Endothelial cell of umbilical vein (primary cell): Measurements from ENCODE around the gene SLC38A6. TPM values are rescaled to one million over a fixed set of nuclear protein-coding genes. Genes with fewer than 3 reads are reported as not detected.

Experiments used
- BruUV-seq: library from RNA; stranded (reverse); fragments of 400-500 nt; replicated peaks from 2 replicates; lab custom pipeline; 2021; lab: Mats Ljungman, UMichigan
- CTCF ChIA-PET: fragments of 300-600, 350-600 bp; sonication (Branson Sonifier 250); formaldehyde crosslinking; loops from one replicate; lab custom pipeline; 2021; ENCODE audit warnings: antibody characterized with exemption, inconsistent platforms; lab: Charles Lee
- POLR2A ChIA-PET: fragments of 300-600, 350-600 bp; sonication (Branson Sonifier 250); formaldehyde crosslinking; loops from one replicate; lab custom pipeline; 2021; ENCODE audit warnings: antibody characterized with exemption, inconsistent platforms; lab: Charles Lee
- DNase-seq: peaks from one replicate; pipeline ENCODE4 v3.0.0-alpha.2; 2011; ENCODE audit warnings: low read depth, low spot score
- FAIRE-seq: peaks from 2 replicates; lab custom pipeline; 2011; peaks lifted over from hg19 to GRCh38; lab: Jason Lieb, UNC
- H2AFZ ChIP-seq: 2 replicates; pipeline ENCODE4 v1.6.0; 2012; ENCODE audit warnings: low read depth, low read length, control low read depth, inconsistent platforms
- H3K27ac ChIP-seq: 2 replicates; pipeline ENCODE4 v1.5.1; 2011; ENCODE audit warnings: low read depth, mild to moderate bottlenecking, control low read depth, low read length, moderate library complexity; ENCODE audit not compliant: insufficient read depth
- H3K27me3 ChIP-seq, 2 experiments: 2 replicates each; pipeline versions ENCODE4 v1.6.0 to v1.6.1; 2011; ENCODE audit warnings: low read length in 2 of 2, mixed read lengths in 1 of 2; ENCODE audit not compliant: control insufficient read depth in 2 of 2, insufficient read depth in 2 of 2
- H3K36me3 ChIP-seq, 2 experiments: 2 replicates in 1 of 2; 3 replicates in 1 of 2; pipeline ENCODE4 v1.5.1; 2011; ENCODE audit warnings: low read length in 2 of 2, mild to moderate bottlenecking in 1 of 2, moderate library complexity in 1 of 2; ENCODE audit not compliant: control insufficient read depth in 2 of 2, insufficient read depth in 2 of 2; ENCODE audit errors: extremely low read depth in 1 of 2
- H3K4me1 ChIP-seq: 3 replicates; pipeline ENCODE4 v1.5.1; 2011; ENCODE audit warnings: mild to moderate bottlenecking, low read length; ENCODE audit not compliant: control insufficient read depth, insufficient read depth; ENCODE audit errors: extremely low read depth
- H3K4me2 ChIP-seq: 2 replicates; pipeline ENCODE4 v1.6.1; 2011; ENCODE audit warnings: low read length, control low read depth, mixed read lengths; ENCODE audit not compliant: insufficient read depth
- H3K4me3 ChIP-seq, 3 experiments: fragments of 200-600 bp in 1 of 3; sonication (generic), shearing (Covaris generic) in 1 of 3; replicated peaks in 1 of 3; 2 replicates each; pipeline ENCODE4 v1.5.1; 2011 to 2016; ENCODE audit warnings: control low read depth in 3 of 3, low read length in 3 of 3, mild to moderate bottlenecking in 2 of 3, inconsistent platforms in 1 of 3, low read depth in 1 of 3, moderate library complexity in 1 of 3; ENCODE audit not compliant: insufficient read depth in 1 of 3
- H3K79me2 ChIP-seq: 2 replicates; pipeline ENCODE4 v1.6.0; 2012; ENCODE audit warnings: low read length, inconsistent platforms; ENCODE audit not compliant: control insufficient read depth, insufficient read depth
- H3K9ac ChIP-seq: replicated peaks from 2 replicates; pipeline ENCODE3; 2011; ENCODE audit warnings: low read length, control low read depth; ENCODE audit not compliant: insufficient read depth; ENCODE audit errors: extremely low read depth
- H3K9me1 ChIP-seq: replicated peaks from 3 replicates; pipeline ENCODE4 v1.6.0; 2011; ENCODE audit warnings: mild to moderate bottlenecking, low read length; ENCODE audit not compliant: control insufficient read depth, insufficient read depth; ENCODE audit errors: extremely low read depth
- H3K9me3 ChIP-seq: replicated peaks from 2 replicates; pipeline ENCODE4 v1.5.1; 2012; ENCODE audit warnings: low read length, inconsistent platforms; ENCODE audit not compliant: control insufficient read depth, insufficient read depth
- H4K20me1 ChIP-seq: replicated peaks from 2 replicates; pipeline ENCODE3; 2011; ENCODE audit warnings: mild to moderate bottlenecking, low read length; ENCODE audit not compliant: control insufficient read depth, insufficient read depth; ENCODE audit errors: extremely low read depth
- EZH2 ChIP-seq: IDR thresholded peaks from 2 replicates; pipeline ENCODE4 v1.6.1; 2012; ENCODE audit warnings: borderline replicate concordance, low read depth, mild to moderate bottlenecking, moderate library complexity, low read length, inconsistent platforms; ENCODE audit not compliant: severe bottlenecking
- FOS ChIP-seq: IDR thresholded peaks from 2 replicates; pipeline ENCODE4 v1.6.1; 2011; ENCODE audit warnings: mild to moderate bottlenecking, low read length, moderate library complexity, borderline replicate concordance; ENCODE audit not compliant: insufficient read depth
- GATA2 ChIP-seq: IDR thresholded peaks from 2 replicates; pipeline ENCODE4 v1.7.0; 2011; ENCODE audit warnings: low read depth, mild to moderate bottlenecking, moderate library complexity, mixed read lengths, low read length; ENCODE audit not compliant: insufficient read length, insufficient read depth
- JUN ChIP-seq: IDR thresholded peaks from 2 replicates; pipeline ENCODE4 v1.6.1; 2011; ENCODE audit warnings: borderline replicate concordance, low read depth; ENCODE audit not compliant: insufficient read length, insufficient read depth
- MYC ChIP-seq: IDR thresholded peaks from one replicate; pipeline ENCODE4 v1.6.1; 2011; ENCODE audit warnings: mild to moderate bottlenecking, low read depth, low read length
- POLR2A ChIP-seq: IDR thresholded peaks from 2 replicates; pipeline ENCODE4 v1.6.1; 2012; ENCODE audit warnings: low read depth, mild to moderate bottlenecking, control low read depth, low read length
- POLR2AphosphoS5 ChIP-seq: IDR thresholded peaks from 2 replicates; pipeline ENCODE4 v1.6.1; 2012; ENCODE audit warnings: low read depth, mild to moderate bottlenecking, control low read depth, low read length, moderate library complexity; ENCODE audit not compliant: insufficient read depth
- dilution Hi-C: fragments of 300-500 bp; cut with MboI; formaldehyde crosslinking; loops from one replicate; pipeline ENCODE4 v1.15.0; 2019; ENCODE audit warnings: low sequenced_read_pairs; ENCODE audit not compliant: extremely low pct_ligation_motif_present
- intact Hi-C: fragments of 100-400 bp; cut with micrococcal nuclease; formaldehyde crosslinking; loops from one replicate; pipeline ENCODE4 v1.10.0; 2022
- polyA plus RNA-seq, 4 experiments: library from polyadenylated mRNA; depleted of rRNA in 3 of 4; stranded (reverse) in 3 of 4; unstranded in 1 of 4; fragments of >200 nt; gene quantifications; 2 replicates each; pipeline versions ENCODE4 v1.2.1 to v1.2.3, GENCODE V29; 2011 to 2012; ENCODE audit warnings: missing spikeins in 1 of 4
- total RNA-seq: library from RNA; stranded (reverse); gene quantifications from 2 replicates; pipeline ENCODE4 v1.2.3, GENCODE V29; 2021
- TF ChIP-seq, protein P1 (sequence below): IDR thresholded peaks from 2 replicates; pipeline ENCODE4 v1.6.1; 2011; ENCODE audit not compliant: insufficient read depth, insufficient read length
- TF ChIP-seq, protein P2 (sequence below), 2 donors: IDR thresholded peaks; 1 replicate in 1 of 2; 2 replicates in 1 of 2; pipeline ENCODE4 v1.5.1; 2011; ENCODE audit warnings: low read length in 2 of 2, mild to moderate bottlenecking in 2 of 2, moderate library complexity in 2 of 2, control low read depth in 1 of 2, inconsistent platforms in 1 of 2, low read depth in 1 of 2; ENCODE audit not compliant: insufficient read depth in 1 of 2; ENCODE audit errors: extremely low read depth in 1 of 2

Gene SLC38A6
- total and polyA plus RNA-seq, 2 donors (not counting 3 experiments of a cell fraction or from before 2014, with no cell fraction given), result 17.3 to 24.6 TPM

GRCh38 chr14:60986500-60986899, 5.5 kb downstream of the SLC38A6 start:
- POLR2A ChIA-PET, result no interaction called here
- Histone ChIP-seq H3K36me3 (peaks cover 10% of the 10 kb centered on the region in 2 experiments), H3K27me3 (no peaks in the 10 kb centered on the region), H3K79me2 (peaks cover 5% of the 10 kb centered on the region), H3K9me3 (no peaks in the 10 kb centered on the region), H4K20me1 (no peaks in the 10 kb centered on the region), H3K4me2 (no peak overlapping the region), H3K9me1 (no peaks in the 10 kb centered on the region), H3K4me3 (no peak overlapping the region), H2AFZ (no peak overlapping the region), H3K4me1 (peaks cover 15% of the 10 kb centered on the region), H3K27ac (no peak overlapping the region), H3K9ac (no peak overlapping the region)
- CTCF ChIA-PET, result no interaction called here
- dilution Hi-C loops, result no loop called here
- DNase-seq (no peak), FAIRE-seq (no peak)
- no peak for TF ChIP-seq EZH2
- TF ChIP-seq MYC, result no peak
- TF ChIP-seq, protein P1, sequence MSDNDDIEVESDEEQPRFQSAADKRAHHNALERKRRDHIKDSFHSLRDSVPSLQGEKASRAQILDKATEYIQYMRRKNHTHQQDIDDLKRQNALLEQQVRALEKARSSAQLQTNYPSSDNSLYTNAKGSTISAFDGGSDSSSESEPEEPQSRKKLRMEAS, result no peak
- no peak for TF ChIP-seq GATA2
- no peak for TF ChIP-seq POLR2AphosphoS5
- no peak for TF ChIP-seq FOS
- TF ChIP-seq JUN, result no peak
- TF ChIP-seq POLR2A, result no peak
- TF ChIP-seq, protein P2, sequence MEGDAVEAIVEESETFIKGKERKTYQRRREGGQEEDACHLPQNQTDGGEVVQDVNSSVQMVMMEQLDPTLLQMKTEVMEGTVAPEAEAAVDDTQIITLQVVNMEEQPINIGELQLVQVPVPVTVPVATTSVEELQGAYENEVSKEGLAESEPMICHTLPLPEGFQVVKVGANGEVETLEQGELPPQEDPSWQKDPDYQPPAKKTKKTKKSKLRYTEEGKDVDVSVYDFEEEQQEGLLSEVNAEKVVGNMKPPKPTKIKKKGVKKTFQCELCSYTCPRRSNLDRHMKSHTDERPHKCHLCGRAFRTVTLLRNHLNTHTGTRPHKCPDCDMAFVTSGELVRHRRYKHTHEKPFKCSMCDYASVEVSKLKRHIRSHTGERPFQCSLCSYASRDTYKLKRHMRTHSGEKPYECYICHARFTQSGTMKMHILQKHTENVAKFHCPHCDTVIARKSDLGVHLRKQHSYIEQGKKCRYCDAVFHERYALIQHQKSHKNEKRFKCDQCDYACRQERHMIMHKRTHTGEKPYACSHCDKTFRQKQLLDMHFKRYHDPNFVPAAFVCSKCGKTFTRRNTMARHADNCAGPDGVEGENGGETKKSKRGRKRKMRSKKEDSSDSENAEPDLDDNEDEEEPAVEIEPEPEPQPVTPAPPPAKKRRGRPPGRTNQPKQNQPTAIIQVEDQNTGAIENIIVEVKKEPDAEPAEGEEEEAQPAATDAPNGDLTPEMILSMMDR (IDR thresholded peaks at IDR 0.05; ENCODE audit: extremely low read depth in 1 of 2, insufficient read depth in 1 of 2, low read depth in 1 of 2, low read length in 2 of 2), result no peak
- intact Hi-C loops, result no loop called here
- no TSS peak for BruUV-seq
